Measurements from ENCODE around the gene PIGU. TPM values are rescaled to one million over a fixed set of nuclear protein-coding genes. Genes with fewer than 3 reads are reported as not detected.

The PIGU gene
- total and polyA plus RNA-seq, 9 of the 15 experiments (the other 6 are each of a cell fraction or from before 2014, with no cell fraction given), result 6.5 to 100 (median 28.1) TPM

DNA sequence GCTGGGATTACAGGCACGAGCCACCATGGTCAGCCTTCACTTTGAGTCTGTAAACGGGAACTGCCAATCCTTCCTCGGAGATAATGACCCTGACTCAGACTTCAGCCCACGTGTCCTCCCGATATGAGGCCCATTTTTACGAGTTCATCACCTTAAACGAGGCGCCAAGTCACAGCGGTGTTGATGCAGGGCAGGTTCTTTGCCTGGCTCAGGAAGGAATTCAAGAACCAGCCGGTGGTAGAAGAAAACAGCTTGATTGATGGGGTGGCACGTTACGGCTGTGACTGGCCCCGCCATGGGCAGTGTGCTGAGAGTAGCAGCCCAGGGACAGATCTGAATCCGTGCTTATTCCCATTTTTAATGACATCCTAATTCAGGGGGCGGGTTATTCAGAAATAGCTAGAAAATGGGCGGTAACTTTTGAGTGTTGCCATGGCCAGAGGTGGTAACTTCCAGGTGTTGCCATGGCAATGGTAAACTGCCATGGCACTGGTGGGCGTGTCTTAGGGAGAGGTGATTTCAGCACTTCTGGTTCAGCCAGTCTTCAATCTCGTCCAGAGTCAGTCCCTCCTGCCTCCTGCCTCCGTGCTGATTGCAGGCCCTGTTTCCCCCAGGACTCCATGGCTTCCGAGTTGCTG is 127.5 kb downstream of the PIGU start (continued):
- no peak for TF ChIP-seq FOXJ3 (CRISPR knock-in tag; IDR thresholded peaks at IDR 0.05)
- peak; percentile 58 for TF ChIP-seq SMARCE1 (IDR thresholded peaks at IDR 0.05)
- no peak for TF ChIP-seq HNRNPLL (IDR thresholded peaks at IDR 0.05; ENCODE audit: low read depth, low read length, poor library complexity, severe bottlenecking)
- no peak for TF ChIP-seq ZNF717 (CRISPR knock-in tag; IDR thresholded peaks at IDR 0.05)
- peak; percentile 86 for TF ChIP-seq FOSL1 (tag; conservative IDR thresholded peaks at IDR 0.05)
- no peak for TF ChIP-seq ZNF217 (CRISPR knock-in tag; IDR thresholded peaks at IDR 0.05)
- TF ChIP-seq FOXP1 (CRISPR knock-in tag; IDR thresholded peaks at IDR 0.05), result 0 out of 2 replicates have a peak, but pooled peaks have one; percentile 34
- 0 out of 4 replicates have a peak, but pooled peaks of 1 of the 2 experiments have one; percentile 17 for TF ChIP-seq KDM1A (IDR thresholded peaks at IDR 0.05)
- TF ChIP-seq, protein P1, sequence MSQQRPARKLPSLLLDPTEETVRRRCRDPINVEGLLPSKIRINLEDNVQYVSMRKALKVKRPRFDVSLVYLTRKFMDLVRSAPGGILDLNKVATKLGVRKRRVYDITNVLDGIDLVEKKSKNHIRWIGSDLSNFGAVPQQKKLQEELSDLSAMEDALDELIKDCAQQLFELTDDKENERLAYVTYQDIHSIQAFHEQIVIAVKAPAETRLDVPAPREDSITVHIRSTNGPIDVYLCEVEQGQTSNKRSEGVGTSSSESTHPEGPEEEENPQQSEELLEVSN (IDR thresholded peaks at IDR 0.05; ENCODE audit: borderline replicate concordance in 1 of 2, extremely low read depth in 1 of 2, insufficient read depth in 1 of 2, insufficient read length in 1 of 2, low read depth in 1 of 2, low read length in 1 of 2, poor library complexity in 1 of 2, severe bottlenecking in 1 of 2), result peak; percentile 60 to 74
- TF ChIP-seq RBM34 (IDR thresholded peaks at IDR 0.05; ENCODE audit: borderline replicate concordance, insufficient read depth, low read length), result no peak
- TF ChIP-seq, protein P2, sequence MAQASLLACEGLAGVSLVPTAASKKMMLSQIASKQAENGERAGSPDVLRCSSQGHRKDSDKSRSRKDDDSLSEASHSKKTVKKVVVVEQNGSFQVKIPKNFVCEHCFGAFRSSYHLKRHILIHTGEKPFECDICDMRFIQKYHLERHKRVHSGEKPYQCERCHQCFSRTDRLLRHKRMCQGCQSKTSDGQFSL (CRISPR knock-in tag; IDR thresholded peaks at IDR 0.05), result no peak
- TF ChIP-seq, protein P2 (tag; IDR thresholded peaks at IDR 0.05), result no peak
- no peak for TF ChIP-seq POU5F1 (IDR thresholded peaks at IDR 0.05; ENCODE audit: borderline replicate concordance, low read depth, low read length, partially characterized antibody)
- TF ChIP-seq FOXK1 (CRISPR knock-in tag; IDR thresholded peaks at IDR 0.05; ENCODE audit: borderline replicate concordance), result no peak
- TF ChIP-seq ZFX (CRISPR knock-in tag; IDR thresholded peaks at IDR 0.05), result peak; percentile 66
- TF ChIP-seq FUS (optimal IDR thresholded peaks at IDR 0.05; ENCODE audit: low read depth, low read length), result no peak
- TF ChIP-seq, protein P3, sequence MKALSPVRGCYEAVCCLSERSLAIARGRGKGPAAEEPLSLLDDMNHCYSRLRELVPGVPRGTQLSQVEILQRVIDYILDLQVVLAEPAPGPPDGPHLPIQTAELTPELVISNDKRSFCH (CRISPR knock-in tag; IDR thresholded peaks at IDR 0.05), result no peak
- TF ChIP-seq, protein P3 (tag; IDR thresholded peaks at IDR 0.05), result no peak
- TF ChIP-seq, protein P4, sequence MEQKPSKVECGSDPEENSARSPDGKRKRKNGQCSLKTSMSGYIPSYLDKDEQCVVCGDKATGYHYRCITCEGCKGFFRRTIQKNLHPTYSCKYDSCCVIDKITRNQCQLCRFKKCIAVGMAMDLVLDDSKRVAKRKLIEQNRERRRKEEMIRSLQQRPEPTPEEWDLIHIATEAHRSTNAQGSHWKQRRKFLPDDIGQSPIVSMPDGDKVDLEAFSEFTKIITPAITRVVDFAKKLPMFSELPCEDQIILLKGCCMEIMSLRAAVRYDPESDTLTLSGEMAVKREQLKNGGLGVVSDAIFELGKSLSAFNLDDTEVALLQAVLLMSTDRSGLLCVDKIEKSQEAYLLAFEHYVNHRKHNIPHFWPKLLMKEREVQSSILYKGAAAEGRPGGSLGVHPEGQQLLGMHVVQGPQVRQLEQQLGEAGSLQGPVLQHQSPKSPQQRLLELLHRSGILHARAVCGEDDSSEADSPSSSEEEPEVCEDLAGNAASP (IDR thresholded peaks at IDR 0.05), result no peak
- TF ChIP-seq, protein P5, sequence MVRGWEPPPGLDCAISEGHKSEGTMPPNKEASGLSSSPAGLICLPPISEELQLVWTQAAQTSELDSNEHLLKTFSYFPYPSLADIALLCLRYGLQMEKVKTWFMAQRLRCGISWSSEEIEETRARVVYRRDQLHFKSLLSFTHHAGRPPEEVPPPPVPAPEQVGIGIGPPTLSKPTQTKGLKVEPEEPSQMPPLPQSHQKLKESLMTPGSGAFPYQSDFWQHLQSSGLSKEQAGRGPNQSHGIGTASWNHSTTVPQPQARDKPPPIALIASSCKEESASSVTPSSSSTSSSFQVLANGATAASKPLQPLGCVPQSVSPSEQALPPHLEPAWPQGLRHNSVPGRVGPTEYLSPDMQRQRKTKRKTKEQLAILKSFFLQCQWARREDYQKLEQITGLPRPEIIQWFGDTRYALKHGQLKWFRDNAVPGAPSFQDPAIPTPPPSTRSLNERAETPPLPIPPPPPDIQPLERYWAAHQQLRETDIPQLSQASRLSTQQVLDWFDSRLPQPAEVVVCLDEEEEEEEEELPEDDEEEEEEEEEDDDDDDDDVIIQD (CRISPR knock-in tag; IDR thresholded peaks at IDR 0.05), result no peak
- TF ChIP-seq YBX1 (IDR thresholded peaks at IDR 0.05), result no peak
- no peak for TF ChIP-seq NFYB (IDR thresholded peaks at IDR 0.05; ENCODE audit: extremely low read depth, insufficient read length)
- no peak for TF ChIP-seq HIVEP1 (CRISPR knock-in tag; IDR thresholded peaks at IDR 0.05)

Data from K562 (cell line).